HG03097 (cell line): ENCODE results near the gene HIVEP1.

ENCODE experiments used
- ATAC-seq: cut with Tn5 transposase; IDR thresholded peaks from one replicate; pipeline ENCODE4 v1.9.1; 2021; ENCODE audit not compliant: unreplicated experiment, low FRiP score

The HIVEP1 gene

DNA sequence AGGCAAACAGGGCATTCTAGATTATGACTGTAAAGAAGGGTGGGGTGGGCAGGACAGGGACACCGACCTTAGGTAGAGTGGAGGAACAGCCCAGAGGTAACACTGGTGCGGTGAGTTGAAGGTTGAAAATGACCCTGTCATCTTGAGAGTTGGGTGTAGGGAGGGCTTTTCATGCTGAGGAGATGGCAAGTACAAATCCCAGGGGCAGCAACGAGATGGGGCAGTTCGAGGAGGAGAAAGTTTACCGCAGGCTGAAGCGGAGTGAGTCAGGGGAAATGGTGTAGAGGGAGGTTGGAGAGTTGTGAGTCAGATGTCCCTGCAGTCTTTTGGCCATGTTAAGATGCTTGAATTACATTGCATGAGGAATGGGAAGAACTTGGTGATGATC lies 101.1 kb downstream of the HIVEP1 start:
- no peak for ATAC-seq

DNA sequence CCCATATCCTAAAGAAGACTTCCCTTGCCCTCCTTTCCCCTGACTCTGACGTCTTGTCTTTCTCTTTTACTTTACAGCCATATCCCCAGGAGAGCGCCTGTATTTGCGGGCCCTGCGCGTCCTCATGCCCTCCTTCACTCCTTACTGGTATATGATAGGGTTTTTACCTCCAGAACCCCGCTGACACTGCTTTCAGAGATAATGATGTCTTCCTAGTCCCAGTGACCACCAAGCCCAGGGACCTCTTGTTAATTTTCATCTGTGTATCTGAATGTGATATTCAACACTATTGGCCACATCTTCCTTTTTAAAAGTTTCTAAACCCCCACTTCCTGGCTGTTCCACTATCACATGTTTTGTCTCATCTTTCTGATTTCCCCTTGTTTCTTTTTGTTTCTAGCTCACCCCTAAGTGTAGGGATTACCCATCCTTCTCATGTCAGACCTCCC lies 102.0 kb downstream of the HIVEP1 start:
- ATAC-seq: no peak

DNA sequence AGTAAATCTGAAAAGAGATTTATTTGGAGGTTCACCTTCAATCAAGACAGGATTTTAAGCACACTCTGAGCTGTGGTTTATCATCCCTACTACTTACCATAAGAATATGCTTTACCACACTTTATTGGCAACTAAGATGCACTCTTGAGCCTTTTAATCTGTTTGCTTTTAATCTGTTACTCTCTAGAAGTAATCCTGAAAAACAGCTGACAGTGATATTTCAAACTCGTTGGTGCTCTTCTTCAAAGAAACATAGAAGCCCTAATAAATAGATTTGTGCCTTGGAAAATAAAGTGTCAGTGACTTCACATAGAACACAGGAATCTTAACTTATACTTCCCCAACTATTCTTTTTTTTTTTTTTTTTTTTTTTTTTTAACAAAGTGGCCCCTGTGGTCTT lies 102.9 kb downstream of the HIVEP1 start:
- ATAC-seq: no peak

- ATAC-seq: no peak
Observed at GRCh38 chr6:12115492-12115891, 103.4 kb downstream of the HIVEP1 start.

DNA sequence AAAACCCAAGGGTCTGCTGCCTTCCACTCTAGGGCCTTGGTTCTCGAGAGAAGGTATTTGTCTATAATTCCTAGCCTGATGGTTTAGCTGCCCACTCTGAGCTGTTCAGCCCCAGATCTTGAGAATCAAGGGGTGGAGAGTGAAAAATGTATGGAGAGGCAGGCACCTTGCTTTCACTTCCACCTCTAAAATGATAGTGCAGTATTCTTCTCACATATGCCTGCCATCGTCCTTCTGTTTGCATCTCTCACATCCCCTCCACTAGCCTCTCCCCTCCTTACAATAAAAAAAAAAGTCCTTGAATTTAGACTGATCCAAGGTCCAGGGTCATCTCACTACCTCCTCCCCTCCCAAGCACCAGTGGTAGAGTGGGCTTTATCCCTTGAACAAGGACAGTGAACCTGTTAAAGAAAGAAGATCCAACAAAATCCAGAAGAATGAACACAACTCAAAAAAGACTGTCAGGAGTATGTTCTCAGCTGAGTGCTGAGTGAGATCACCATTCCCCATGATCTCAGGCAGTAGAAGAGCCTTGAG lies 104.2 kb downstream of the HIVEP1 start:
- ATAC-seq: no peak

DNA sequence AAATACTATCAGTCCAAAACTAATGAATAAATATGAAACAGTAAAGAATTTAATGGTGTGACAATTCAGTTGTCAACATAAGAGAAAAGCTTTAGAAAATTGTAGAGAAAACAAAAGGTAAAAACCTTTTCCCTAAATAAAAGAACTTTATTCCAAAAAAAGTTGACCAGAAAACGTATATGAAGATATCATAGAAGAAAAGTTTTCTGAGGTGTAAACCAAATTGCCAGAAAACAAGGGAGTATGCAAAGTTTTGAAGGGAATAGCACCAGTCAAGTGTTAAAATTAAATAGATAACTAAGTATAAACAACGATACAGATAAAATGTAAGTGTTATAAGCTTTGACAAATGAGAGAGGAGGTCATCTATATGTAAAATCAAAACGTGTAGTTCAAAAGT lies 104.9 kb downstream of the HIVEP1 start:
- no peak for ATAC-seq

- ATAC-seq: no peak
Observed at GRCh38 chr6:12118607-12119006, 106.5 kb downstream of the HIVEP1 start.

- peak; percentile 79 for ATAC-seq
Observed at GRCh38 chr6:12119085-12119588, 107.0 kb downstream of the HIVEP1 start.

- no peak for ATAC-seq
Observed at GRCh38 chr6:12125396-12125795, 113.3 kb downstream of the HIVEP1 start.

DNA sequence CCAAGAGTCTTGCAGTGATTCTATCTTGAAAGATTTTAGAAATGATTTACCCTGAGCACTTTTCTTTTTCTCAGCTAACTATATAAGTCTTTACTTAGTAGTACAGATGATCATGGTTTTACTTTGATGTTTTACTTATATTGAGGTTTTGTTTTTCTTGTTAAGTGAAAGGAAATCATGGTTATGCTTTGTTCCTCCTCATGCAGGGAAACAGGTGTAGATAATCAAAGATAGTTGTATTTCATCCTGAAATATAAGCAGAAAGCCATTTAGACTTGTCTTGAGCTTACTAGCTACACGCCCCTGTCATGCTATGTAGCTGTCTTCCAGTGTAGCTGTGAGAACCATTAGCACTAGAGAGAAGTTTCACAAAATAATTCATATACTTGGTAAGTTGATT lies 113.9 kb downstream of the HIVEP1 start:
- no peak for ATAC-seq

DNA sequence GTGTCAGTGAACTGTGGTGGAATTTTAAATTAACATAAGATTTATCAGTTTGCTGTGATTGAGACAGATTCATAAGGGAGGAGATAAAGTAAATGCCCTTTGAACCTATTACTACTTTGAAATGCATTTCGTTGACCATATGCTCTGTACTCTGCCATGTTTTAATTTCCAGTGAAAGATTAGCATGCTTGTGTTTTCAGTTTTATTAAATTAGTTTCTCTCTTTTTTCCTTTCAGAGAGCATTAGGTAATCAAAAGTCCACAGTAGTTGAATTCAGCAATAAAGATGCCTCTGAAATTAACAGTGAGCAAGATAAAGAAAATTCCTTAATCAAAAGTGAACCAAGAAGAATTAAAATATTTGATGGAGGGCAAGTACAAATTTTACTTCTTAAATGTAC lies 117.4 kb downstream of the HIVEP1 start:
- ATAC-seq: no peak

GRCh38 chr6:12132351-12133222 lies 120.5 kb downstream of the HIVEP1 start:
- ATAC-seq: no peak

- no peak for ATAC-seq
Observed at GRCh38 chr6:12134581-12134980, 122.5 kb downstream of the HIVEP1 start.

- no peak for ATAC-seq
Observed at GRCh38 chr6:12134991-12135390, 122.9 kb downstream of the HIVEP1 start.

DNA sequence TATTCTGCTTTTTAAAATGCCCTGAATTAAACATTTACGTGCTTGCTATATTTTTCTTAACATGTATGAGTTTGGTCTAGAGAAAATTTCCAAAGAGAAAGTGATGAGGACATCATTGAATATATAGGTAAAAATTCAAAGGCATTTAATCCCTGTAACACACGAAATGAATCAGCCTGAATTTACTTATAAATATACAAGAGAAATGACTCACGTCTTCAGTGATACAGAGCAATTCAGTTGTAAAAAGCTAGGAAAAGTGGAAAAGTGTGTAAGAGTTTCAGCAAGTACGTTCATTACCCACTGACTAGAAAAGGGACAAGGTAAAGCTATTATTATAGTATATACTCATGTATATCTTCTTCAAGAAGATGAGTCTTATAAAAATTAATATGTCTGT lies 124.8 kb downstream of the HIVEP1 start:
- no peak for ATAC-seq

GRCh38 chr6:12137480-12137879 lies 125.4 kb downstream of the HIVEP1 start:
- no peak for ATAC-seq

GRCh38 chr6:12138381-12138780 lies 126.3 kb downstream of the HIVEP1 start:
- no peak for ATAC-seq

- ATAC-seq: no peak
Observed at GRCh38 chr6:12138936-12139335, 126.8 kb downstream of the HIVEP1 start.

- ATAC-seq: no peak
Observed at GRCh38 chr6:12147557-12148316, 135.6 kb downstream of the HIVEP1 start.

DNA sequence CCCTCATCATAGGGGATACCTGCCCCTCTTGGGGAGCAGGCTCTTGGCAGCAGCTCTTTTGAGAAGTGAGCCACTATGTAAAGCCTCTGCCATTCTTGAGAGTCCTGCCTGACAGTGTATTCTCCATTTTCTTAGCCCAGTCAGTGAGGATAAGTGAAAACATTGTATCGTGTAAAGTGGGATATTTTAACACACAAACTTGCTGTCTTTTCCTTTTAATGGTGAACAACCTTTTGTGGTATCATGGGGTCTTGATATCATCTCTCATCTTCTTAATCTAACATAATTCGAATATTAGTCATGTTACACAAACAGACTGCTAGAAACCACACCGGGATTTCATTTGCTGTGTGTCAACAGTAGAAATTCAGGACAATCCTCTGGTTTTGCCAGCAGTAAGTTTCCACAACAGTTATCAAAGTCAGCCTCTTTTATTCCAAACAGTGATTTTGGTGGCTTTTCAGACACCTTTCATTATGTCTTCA lies 136.2 kb downstream of the HIVEP1 start:
- ATAC-seq: no peak

- ATAC-seq: no peak
Observed at GRCh38 chr6:12148841-12149240, 136.7 kb downstream of the HIVEP1 start.
